Measurements from ENCODE around the gene STAT2. TPM values are rescaled to one million over a fixed set of nuclear protein-coding genes. Genes with fewer than 3 reads are reported as not detected.

STAT2 gene
- total and polyA plus RNA-seq, 9 donors: 56.1 to 161 (median 90.2) TPM

DNA sequence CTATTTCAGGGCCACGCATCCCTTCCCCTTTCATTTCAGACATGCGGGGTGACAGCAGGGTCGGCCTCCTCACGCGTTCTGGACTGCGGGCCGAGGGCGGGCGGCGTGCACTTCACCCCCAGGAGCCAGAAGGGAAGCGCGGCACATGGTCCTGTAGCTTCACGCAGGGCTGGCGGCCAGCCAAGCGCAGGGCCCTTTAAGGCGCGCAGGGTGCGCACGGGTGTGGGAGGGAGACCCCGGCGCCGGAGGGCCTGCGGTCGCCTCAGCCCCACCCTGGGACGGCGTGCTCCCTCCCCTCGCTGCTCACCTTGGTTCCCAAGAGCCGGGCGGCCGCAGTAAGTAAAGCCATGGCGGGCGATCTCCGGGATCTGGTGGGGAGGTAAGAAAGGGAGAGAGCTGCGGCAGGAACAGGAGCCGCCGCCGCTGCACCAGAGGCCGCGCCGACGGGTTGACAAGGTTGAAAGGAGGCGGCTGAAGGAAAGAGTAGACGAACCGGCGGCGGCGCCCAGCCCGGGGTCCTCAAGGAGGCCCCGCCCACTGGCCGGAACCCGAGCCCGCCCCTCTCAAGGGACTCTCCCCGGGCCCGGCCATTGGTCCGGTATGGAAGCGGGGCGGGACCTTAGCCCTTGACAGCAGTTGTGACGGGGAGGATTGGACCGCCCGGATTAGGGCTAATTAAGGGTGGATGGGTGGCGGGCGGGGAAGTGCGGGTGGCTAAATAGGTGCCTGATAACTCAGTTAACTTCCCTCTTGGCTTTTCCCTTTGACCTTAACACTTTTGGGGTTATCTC is 59.9 kb downstream of the STAT2 start, which contains the start of gene CS:
CS (minus strand) TSS at position 478 of the 791 bp plus-strand sequence; CDS start at position 349, 129 bp downstream.
- no peaks in the 10 kb centered on the region for H3K9me3 ChIP-seq
- no peaks in the 10 kb centered on the region for H3K27me3 ChIP-seq
- intact Hi-C loops (cut with DNase I): loop anchor here in 1 of 4 donors (10.0 kb wide), 2 partner anchors 105 to 165 kb away; partner anchors contain the start of gene SPRYD4
- H3K36me3 ChIP-seq: no peaks in the 10 kb centered on the region
- peak within 1 kb of the TSS; percentile 53 to 89 for H3K27ac ChIP-seq
- peak; percentile 42 for TF ChIP-seq POLR2A (IDR thresholded peaks at IDR 0.05)
- TF ChIP-seq EP300 (IDR thresholded peaks at IDR 0.05): no peak
- TF ChIP-seq, protein P1, sequence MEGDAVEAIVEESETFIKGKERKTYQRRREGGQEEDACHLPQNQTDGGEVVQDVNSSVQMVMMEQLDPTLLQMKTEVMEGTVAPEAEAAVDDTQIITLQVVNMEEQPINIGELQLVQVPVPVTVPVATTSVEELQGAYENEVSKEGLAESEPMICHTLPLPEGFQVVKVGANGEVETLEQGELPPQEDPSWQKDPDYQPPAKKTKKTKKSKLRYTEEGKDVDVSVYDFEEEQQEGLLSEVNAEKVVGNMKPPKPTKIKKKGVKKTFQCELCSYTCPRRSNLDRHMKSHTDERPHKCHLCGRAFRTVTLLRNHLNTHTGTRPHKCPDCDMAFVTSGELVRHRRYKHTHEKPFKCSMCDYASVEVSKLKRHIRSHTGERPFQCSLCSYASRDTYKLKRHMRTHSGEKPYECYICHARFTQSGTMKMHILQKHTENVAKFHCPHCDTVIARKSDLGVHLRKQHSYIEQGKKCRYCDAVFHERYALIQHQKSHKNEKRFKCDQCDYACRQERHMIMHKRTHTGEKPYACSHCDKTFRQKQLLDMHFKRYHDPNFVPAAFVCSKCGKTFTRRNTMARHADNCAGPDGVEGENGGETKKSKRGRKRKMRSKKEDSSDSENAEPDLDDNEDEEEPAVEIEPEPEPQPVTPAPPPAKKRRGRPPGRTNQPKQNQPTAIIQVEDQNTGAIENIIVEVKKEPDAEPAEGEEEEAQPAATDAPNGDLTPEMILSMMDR (IDR thresholded peaks at IDR 0.05): peak in 1 of 3 donors; percentile 17
- peak; percentile 98 to 99 (median 99) for DNase-seq
- WGBS, 3 donors: 0 to 1% (median 0%) methylated on average over 57 to 63 of the region's 63 CpGs
- H3K4me3 ChIP-seq: peak within 1 kb of the TSS; percentile 99
- H3K4me1 ChIP-seq (ENCODE audit: insufficient read depth): peaks cover 13% of the 10 kb centered on the region

GRCh38 chr12:56299308-56299852 is 60.5 kb downstream of the STAT2 start:
- no peaks in the 10 kb centered on the region for H3K27me3 ChIP-seq
- peak overlapping the region; percentile 31 to 89 for H3K27ac ChIP-seq
- H3K4me1 ChIP-seq (ENCODE audit: insufficient read depth): peaks cover 13% of the 10 kb centered on the region
- H3K9me3 ChIP-seq: no peaks in the 10 kb centered on the region
- intact Hi-C loops (cut with DNase I): loop anchor here in 1 of 4 donors (10.0 kb wide), 2 partner anchors 105 to 165 kb away; partner anchors contain the start of gene SPRYD4
- WGBS, 3 donors: 0 to 1% (median 1%) methylated on average over 10 of the region's 10 CpGs
- no peaks in the 10 kb centered on the region for H3K36me3 ChIP-seq
- TF ChIP-seq POLR2A (IDR thresholded peaks at IDR 0.05): no peak
- H3K4me3 ChIP-seq: peak overlapping the region; percentile 99
- DNase-seq: no peak

GRCh38 chr12:56298828-56299227 is 61.1 kb downstream of the STAT2 start:
- Histone ChIP-seq H3K27me3 (no peaks in the 10 kb centered on the region), H3K4me3 (peak overlapping the region; percentile 99), H3K9me3 (no peaks in the 10 kb centered on the region), H3K4me1 (ENCODE audit: insufficient read depth) (peaks cover 13% of the 10 kb centered on the region), H3K27ac (peak overlapping the region in 1 of 2 donors; percentile 89), H3K36me3 (no peaks in the 10 kb centered on the region)
- 49 to 60% (median 56%) methylated on average over 5 of the region's 5 CpGs for WGBS, 3 donors
- DNase-seq: no peak
- TF ChIP-seq, protein P1 (IDR thresholded peaks at IDR 0.05): no peak
- TF ChIP-seq POLR2A (IDR thresholded peaks at IDR 0.05) (no peak), EP300 (IDR thresholded peaks at IDR 0.05) (no peak)
- intact Hi-C loops (cut with DNase I): loop anchor here in 1 of 4 donors (10.0 kb wide), 2 partner anchors 104 to 166 kb away; partner anchors contain the start of gene SPRYD4

DNA sequence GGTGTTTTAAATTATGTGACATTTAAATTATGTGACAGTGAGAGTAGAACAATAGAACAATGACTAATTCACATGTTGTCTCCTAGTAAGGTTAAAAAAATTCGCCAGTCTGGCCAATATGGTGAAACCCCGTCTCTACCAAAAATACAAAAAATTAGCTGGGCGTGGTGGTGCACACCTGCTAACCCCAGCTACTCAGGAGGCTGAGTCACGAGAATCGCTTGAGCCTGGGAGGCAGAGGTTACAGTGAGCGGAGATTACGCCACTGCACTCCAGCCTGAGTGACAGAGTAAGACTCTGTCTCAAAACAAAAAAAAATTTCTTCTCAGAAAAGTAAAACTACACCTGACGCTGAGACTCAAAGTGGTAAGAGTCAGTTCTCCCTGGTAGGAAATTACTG is 62.5 kb downstream of the STAT2 start:
- Histone ChIP-seq H3K36me3 (no peaks in the 10 kb centered on the region), H3K4me3 (no peak overlapping the region), H3K27me3 (no peaks in the 10 kb centered on the region), H3K4me1 (ENCODE audit: insufficient read depth) (peaks cover 13% of the 10 kb centered on the region), H3K27ac (no peak overlapping the region), H3K9me3 (no peaks in the 10 kb centered on the region)
- intact Hi-C loops (cut with DNase I): loop anchor here in 1 of 4 donors (10.0 kb wide), 2 partner anchors 103 to 167 kb away; partner anchors contain the start of gene SPRYD4
- 91 to 94% (median 93%) methylated on average over 8 of the region's 8 CpGs for WGBS, 3 donors
- TF ChIP-seq POLR2A (IDR thresholded peaks at IDR 0.05) (no peak), EP300 (IDR thresholded peaks at IDR 0.05) (no peak)
- TF ChIP-seq, protein P1 (IDR thresholded peaks at IDR 0.05): no peak
- DNase-seq: no peak
